NCI-H146 treated with DMSO at 0.1 percent for 48 hours (cell line): ENCODE results near the gene TBC1D22A.

Experiments
- DNase-seq: peaks from one replicate; lab custom pipeline; 2025; ENCODE audit not compliant: unreplicated experiment; lab: John Stamatoyannopoulos, UW

TBC1D22A gene

GRCh38 chr22:47029244-47030074, 267.0 kb downstream of the TBC1D22A start:
- no peak for DNase-seq

DNA sequence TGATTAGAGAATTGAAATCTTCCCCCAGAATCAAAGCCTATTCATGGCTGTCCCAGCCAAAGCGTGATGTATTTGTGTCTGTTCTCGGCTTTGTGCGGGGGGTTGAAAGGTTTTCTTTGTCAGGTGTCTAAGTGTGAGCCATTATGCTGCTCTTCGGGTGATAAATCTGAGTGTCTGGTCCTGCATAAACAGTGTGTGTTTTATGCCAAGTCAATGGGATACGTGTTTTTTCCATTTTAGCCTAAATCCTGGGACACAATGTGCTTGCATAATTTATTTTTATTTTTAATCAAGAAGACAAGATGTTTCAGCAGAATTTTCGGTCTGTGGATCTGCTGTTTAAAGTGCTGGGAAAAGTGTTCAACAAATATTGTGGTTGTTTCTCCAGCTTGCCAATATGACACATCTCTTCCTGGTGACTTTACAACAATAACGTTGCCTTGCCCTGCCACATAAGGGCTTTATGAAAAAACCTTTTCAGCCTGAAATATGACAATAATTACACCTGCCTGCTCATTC, 267.8 kb downstream of the TBC1D22A start:
- no peak for DNase-seq

DNA sequence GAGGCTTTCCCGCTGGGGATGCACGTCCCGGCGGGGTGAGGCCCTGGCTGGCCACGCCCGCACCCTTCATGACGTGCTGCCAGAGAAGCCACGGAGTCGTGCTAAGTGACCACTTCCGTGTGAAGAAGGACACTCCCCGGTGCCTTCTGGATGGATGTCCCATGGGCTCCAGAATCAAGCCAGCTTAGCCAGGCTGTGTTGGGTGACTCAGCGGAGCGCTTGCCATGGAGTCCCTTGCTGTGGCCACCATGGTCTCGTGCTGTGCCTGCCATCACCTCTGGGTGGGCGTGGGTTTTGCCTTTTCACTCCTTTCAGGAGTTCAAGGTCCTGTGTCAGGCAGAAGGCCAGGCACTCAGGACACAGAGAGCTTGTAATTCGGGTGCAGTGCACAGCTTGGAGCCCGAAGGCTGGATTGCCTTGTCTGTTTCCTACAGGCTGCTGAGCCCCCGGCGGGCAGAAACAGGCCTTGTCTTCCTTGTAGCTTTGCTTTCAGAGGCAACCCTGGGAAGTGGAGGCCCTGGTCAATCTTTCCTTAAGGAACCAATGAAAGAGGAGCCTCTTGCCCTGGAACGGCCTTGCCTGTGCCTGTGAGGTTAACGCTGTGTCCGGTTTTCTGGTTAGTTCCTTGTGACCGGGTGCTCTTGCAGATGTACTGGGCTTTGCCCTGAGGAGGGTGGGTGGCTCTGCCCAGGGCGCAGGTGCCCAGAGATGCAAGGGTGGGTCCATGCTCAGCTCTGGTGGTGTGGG, 268.6 kb downstream of the TBC1D22A start:
- DNase-seq = no peak

- DNase-seq = no peak
These were observed 269.1 kb downstream of the TBC1D22A start for GRCh38 chr22:47031628-47031915.

DNA sequence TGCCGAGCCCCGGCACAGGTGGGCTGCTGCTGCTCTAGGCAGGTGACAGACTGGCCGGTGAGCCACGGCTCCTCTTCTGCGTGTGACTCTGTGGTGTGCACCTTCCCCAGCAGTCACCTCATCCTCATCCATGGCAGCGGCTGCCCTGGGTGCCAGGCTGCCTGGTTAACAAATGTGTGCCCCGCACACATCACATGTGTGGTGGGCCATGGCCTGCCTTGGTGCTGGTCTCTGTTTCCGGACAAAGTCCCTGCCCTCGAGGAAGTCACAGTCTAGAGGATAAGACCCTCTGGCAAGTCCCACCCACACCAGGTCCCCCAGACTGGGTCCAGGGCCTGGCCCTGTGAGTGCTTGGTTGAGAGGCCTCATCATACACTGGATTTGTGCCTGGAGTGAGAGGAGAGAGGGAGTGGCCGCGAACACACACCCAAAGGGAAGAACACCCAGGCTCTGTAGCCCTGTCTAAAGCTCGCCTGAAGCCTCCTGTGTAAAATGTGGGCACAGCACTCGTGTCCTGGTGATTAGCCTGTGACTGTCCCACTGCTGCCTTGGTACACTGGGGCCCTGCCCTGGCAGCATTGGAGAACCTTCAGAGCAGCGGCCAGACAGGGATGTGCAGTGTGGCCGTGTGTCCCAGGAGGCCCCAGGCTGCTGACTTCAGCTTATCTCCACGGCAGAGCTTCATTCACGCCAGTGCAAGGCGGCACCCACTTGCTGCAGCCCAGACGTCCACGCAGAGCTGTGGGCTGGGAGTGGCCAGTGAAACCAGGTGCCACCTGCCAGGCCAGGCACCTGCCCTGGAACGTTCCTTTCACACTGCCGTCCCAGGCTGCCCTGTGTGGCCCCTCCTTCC, 269.9 kb downstream of the TBC1D22A start:
- DNase-seq = no peak

- DNase-seq = no peak
These were observed 270.7 kb downstream of the TBC1D22A start for GRCh38 chr22:47032956-47033647.

- DNase-seq = no peak
These were observed 271.2 kb downstream of the TBC1D22A start for GRCh38 chr22:47033648-47034000.

DNA sequence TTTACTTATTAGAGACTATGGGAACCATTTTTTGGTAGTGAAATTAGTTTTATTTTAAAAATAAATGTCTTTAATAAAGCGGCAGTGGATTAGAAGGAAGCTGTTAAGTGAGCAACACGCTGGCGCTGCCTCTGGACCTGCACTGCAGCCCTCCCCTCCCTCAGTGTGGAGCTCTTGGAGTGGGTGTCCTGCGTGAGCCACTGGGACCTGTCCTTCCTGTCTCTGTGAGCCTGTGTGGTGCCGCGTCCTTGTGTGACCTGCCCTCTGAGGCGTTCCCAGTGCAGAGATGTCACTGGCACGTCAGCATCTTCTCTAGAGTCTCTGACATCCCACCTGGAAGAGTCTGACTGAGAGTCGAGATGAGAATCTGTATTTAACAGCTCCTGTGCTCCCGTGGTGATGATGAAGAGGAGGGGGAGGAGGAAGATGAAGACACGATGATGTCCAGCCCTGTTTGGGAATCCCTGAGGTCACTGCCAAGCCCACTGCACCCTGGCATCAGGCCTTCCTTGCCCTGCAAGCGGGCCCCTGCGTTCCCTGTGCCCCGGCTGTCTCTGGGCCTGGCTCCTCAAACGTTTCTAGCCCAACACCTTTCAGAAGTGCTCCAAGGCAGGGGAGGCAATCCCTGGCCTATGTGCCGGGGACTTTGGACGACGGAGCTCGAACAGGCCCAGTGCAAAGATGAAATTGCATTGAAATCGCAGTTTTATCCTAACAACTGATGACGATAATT, 271.8 kb downstream of the TBC1D22A start:
- DNase-seq = no peak

- no peak for DNase-seq
These were observed 272.5 kb downstream of the TBC1D22A start for GRCh38 chr22:47034905-47035419.

DNA sequence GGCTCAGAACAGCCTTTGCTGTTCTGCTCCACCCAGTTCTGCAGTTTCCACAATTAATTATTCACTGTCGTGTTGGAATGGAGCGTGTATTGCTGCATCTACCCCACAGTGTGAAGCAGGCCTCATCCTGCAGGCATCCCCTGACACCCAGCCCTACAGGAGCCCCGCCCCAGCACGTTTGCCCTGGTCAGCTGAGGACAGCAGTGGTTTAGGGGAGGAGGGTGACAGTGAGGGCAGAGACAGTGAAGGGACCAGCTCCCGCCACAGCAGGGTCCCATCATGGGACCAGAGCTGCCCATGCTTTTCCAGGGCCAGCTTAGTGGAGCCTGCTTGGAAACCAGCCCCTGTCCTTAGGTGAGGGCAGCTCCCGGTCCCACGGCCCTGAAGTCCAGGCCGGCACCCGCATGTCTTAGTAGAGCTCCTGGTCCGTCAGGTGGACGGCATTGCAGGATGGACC, 273.0 kb downstream of the TBC1D22A start:
- DNase-seq = no peak

GRCh38 chr22:47036352-47036751, 273.9 kb downstream of the TBC1D22A start:
- no peak for DNase-seq

GRCh38 chr22:47036936-47037485, 274.6 kb downstream of the TBC1D22A start:
- DNase-seq = no peak

GRCh38 chr22:47038206-47038835, 275.9 kb downstream of the TBC1D22A start:
- DNase-seq = no peak

- DNase-seq = no peak
These were observed 276.9 kb downstream of the TBC1D22A start for GRCh38 chr22:47039356-47039755.

- DNase-seq = no peak
These were observed 278.2 kb downstream of the TBC1D22A start for GRCh38 chr22:47040486-47041270.

DNA sequence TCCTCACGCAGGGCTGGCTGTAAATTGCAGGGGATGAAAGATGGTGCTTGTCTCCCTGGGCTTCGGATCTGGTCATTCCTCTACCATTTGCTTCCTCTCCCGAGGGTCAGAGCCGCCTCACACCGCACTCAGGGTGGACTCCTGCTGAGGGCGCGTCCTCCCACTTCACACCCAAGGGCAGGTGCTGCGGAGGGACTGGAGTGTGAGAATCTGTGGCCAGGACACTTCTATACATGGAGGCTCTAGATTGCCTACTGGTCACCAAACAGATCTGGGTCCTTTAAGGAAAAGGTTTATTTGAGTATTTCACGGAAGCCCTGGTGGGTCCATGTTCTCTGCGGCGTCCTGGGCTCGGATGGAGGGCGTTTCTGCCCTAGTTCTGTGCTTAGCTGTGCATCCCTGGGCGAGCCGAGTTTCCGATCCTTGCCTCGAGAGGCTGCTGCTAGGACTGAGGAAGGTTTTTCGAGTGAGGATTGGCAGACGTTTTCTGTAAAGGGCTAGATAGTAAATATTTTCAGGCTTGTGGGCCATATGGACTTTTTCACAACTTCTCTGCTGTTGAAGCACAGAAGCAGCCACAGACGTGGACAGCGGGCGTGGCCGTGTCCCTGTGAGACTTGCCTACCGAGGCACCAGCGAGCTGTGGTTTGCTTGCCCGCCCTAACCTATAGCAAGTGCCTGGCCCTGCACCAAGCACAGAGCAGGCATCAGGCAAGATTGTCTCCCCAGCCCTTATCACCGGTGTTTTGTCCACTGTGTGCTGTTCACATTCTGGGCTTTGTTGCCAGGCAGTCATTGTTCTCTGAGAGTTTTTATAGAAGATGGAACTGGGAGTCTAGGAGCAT, 279.0 kb downstream of the TBC1D22A start:
- no peak for DNase-seq

- no peak for DNase-seq
These were observed 279.8 kb downstream of the TBC1D22A start for GRCh38 chr22:47042116-47042825.
